Measurements from ENCODE around the gene KRT71. TPM values are rescaled to one million over a fixed set of nuclear protein-coding genes. Genes with fewer than 3 reads are reported as not detected.

The KRT71 gene
- total RNA-seq, 1 experiment from 2014 or later: not detected

DNA sequence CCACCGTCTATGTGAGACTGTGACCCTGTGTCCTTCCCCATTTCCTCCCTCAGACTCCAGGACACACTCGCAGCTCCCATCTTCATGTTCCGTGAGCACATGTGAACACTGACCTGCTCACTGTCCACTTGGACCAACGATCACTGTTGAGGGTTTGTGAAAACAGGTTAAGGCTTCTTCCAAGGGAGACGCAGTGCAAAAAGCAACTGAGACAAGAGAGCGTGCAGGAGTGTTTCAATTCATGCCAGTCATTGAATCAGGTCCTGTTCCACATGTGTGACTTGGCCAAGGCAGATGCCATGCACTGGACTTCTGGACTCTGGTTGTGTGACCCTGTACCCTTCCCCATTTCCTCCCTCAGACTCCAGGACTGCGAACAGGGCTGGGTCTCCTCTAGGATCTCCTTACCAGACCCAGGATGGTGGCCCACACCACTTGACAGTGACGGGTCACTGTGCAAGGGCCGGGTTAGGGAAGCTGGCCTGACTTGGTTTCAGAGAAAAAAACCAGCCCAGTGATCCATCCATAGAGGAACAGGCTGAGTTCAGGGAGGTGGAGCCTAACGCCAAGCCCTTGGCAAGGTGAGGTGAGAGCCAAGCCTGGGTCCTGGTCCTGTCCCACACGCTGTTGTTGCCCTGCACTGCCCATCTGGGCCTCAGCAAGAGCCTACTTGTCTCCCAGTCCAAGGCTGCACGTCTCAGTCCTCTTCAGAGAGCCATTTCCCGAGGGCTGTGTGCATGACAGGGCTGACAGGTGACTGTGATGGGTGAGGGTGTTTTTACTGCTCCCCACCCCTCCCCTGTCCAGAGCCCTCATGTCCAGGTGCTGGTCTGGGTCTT lies 27.1 kb downstream of the KRT71 start:
- Histone ChIP-seq H3K27me3 (ENCODE audit: insufficient read depth, low read depth) (no peaks in the 10 kb centered on the region), H2AFZ (no peak overlapping the region), H3K79me2 (ENCODE audit: low read depth) (no peaks in the 10 kb centered on the region), H4K20me1 (ENCODE audit: insufficient read depth) (no peaks in the 10 kb centered on the region), H3K4me3 (no peak overlapping the region), H3K4me2 (peak overlapping the region; percentile 9; the same call in 1 of the 2 replicates), H3F3A (ENCODE audit: insufficient read depth, low read depth) (peaks cover 22% of the 10 kb centered on the region), H3K4me1 (replicated peaks; ENCODE audit: insufficient read depth) (peaks cover 49% of the 10 kb centered on the region), H3K36me3 (ENCODE audit: low read depth) (no peaks in the 10 kb centered on the region), H3K9me2 (ENCODE audit: insufficient read depth) (no peaks in the 10 kb centered on the region), H3K9me3 (ENCODE audit: insufficient read depth, low read depth) (no peaks in the 10 kb centered on the region), H3K27ac (no peak overlapping the region)
- DNase-seq: no peak
- BruUV-seq (replicated peaks): no TSS peak
- ChIA-PET POLR2A (ENCODE audit: unreplicated experiment) (no interaction called here), CTCF (no interaction called here)
- intact Hi-C loops (cut with micrococcal nuclease; ENCODE audit: unreplicated experiment): loop anchor here (10.0 kb wide), 1 partner anchor 449 kb away; no protein-coding TSS in a partner anchor
- TF ChIP-seq CTCF (conservative IDR thresholded peaks at IDR 0.05) (no peak), EZH2 (IDR thresholded peaks at IDR 0.05; ENCODE audit: low read depth) (no peak)

DNA sequence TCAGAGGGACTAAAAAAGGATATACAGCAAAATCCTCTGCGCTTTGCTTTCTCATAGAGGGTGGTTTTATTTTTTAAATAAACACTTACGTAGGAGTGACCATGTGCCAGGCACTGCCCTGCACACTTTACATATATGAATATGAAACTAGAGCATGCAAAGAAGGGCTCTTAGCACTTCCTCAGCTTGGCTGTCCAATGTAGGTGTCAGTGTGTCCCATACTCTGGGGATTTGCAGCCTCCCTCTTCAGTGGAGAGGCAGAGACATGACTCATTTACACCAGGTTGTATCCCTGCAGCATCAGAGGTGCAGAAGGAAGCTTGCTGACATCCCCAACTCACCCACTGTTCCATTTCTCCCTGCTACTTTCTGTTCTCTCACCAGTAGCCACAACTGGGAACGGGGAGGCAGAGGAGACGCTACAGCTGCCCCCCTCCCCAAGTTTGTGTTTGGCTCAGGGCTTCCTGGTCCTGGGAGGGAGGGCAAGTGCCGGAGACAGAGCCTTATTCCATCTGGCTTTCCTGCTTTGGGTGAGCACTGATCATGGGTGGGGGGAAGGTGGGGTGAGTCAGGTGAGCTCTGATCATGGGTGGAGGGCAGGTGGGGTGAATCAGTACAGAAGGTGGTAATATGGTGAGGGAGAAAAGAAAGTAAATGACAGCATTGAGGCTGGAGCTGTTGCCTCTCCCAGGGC lies 27.9 kb downstream of the KRT71 start:
- peak in 1 of 2 experiments; percentile 50 for DNase-seq
- no peaks in the 10 kb centered on the region for H3K36me3 ChIP-seq (ENCODE audit: low read depth)
- peak overlapping the region; percentile 9 for H3K4me2 ChIP-seq
- H3K27ac ChIP-seq: no peak overlapping the region
- no peaks in the 10 kb centered on the region for H4K20me1 ChIP-seq (ENCODE audit: insufficient read depth)
- CTCF ChIA-PET: interaction anchor here (0.6 to 1.3 kb wide), 2 partner anchors 15 to 57 kb away, joined by 3 to 4 read pairs; no protein-coding TSS in a partner anchor
- POLR2A ChIA-PET (ENCODE audit: unreplicated experiment): interaction anchor here (0.6 to 0.7 kb wide), 2 partner anchors 123 to 559 kb away, joined by 3 to 5 read pairs; no protein-coding TSS in a partner anchor
- H3K79me2 ChIP-seq (ENCODE audit: low read depth): no peaks in the 10 kb centered on the region
- no peaks in the 10 kb centered on the region for H3K9me3 ChIP-seq (ENCODE audit: insufficient read depth, low read depth)
- H2AFZ ChIP-seq: no peak overlapping the region
- TF ChIP-seq CTCF (conservative IDR thresholded peaks at IDR 0.05) (no peak), EZH2 (IDR thresholded peaks at IDR 0.05; ENCODE audit: low read depth) (no peak)
- BruUV-seq (replicated peaks): no TSS peak
- no peaks in the 10 kb centered on the region for H3K27me3 ChIP-seq (ENCODE audit: insufficient read depth, low read depth)
- peaks cover 57% of the 10 kb centered on the region for H3K4me1 ChIP-seq (replicated peaks; ENCODE audit: insufficient read depth)
- no peaks in the 10 kb centered on the region for H3K9me2 ChIP-seq (ENCODE audit: insufficient read depth)
- intact Hi-C loops (cut with micrococcal nuclease; ENCODE audit: unreplicated experiment): loop anchor here (5.0 to 10.0 kb wide), 3 partner anchors 128 to 450 kb away; no protein-coding TSS in a partner anchor
- H3F3A ChIP-seq (ENCODE audit: insufficient read depth, low read depth): peaks cover 26% of the 10 kb centered on the region
- no peak overlapping the region for H3K4me3 ChIP-seq

DNA sequence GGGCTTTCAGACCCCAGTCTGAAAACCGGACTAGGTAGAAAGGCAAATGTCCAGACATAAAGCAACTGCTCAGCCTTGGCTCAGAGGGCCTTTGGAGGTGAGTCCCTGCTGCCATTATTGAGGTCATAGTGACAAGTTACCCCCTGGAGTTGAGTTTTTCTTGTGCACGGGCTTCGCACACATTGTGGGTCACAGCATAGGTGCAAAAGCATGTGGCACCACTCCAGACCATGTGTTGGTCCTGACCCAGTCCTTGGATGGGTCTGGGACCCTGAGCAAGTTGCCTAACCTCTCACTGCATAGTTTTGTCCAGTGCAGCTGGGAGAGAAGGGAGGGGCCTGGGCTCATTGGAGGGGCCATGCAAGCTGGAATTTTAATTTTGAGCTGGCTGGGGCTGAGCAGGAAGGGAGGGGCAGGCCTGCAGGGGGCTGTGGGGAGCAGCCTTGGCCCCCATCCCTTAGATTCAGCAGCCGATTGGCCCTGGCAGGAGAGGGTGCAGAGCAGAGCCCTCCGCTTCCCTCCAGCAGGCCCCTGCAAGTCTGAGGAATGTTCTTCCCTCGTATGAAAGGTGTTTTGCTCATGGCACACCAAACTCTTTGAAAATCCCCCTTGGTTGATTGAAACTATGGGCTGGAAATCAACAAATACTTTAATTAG lies 28.6 kb downstream of the KRT71 start:
- POLR2A ChIA-PET (ENCODE audit: unreplicated experiment): interaction anchor here (0.5 to 0.6 kb wide), 3 partner anchors 30 to 376 kb away, joined by 3 to 8 read pairs (median 4); no protein-coding TSS in a partner anchor
- no TSS peak for BruUV-seq (replicated peaks)
- Histone ChIP-seq H3K9me3 (ENCODE audit: insufficient read depth, low read depth) (no peaks in the 10 kb centered on the region), H3K27ac (0 out of 2 replicates have a peak overlapping the region, but pooled peaks have one; percentile 4), H3K4me1 (replicated peaks; ENCODE audit: insufficient read depth) (peaks cover 64% of the 10 kb centered on the region), H3K36me3 (ENCODE audit: low read depth) (no peaks in the 10 kb centered on the region), H3K4me3 (no peak overlapping the region), H4K20me1 (ENCODE audit: insufficient read depth) (no peaks in the 10 kb centered on the region), H2AFZ (no peak overlapping the region), H3K4me2 (peak overlapping the region; percentile 79), H3K27me3 (ENCODE audit: insufficient read depth, low read depth) (no peaks in the 10 kb centered on the region), H3K9me2 (ENCODE audit: insufficient read depth) (no peaks in the 10 kb centered on the region), H3F3A (ENCODE audit: insufficient read depth, low read depth) (peaks cover 26% of the 10 kb centered on the region), H3K79me2 (ENCODE audit: low read depth) (no peaks in the 10 kb centered on the region)
- CTCF ChIA-PET: interaction anchor here (0.6 to 1.3 kb wide), 3 partner anchors 14 to 83 kb away, joined by 3 to 4 read pairs (median 3); no protein-coding TSS in a partner anchor
- TF ChIP-seq CTCF (conservative IDR thresholded peaks at IDR 0.05) (no peak), EZH2 (IDR thresholded peaks at IDR 0.05; ENCODE audit: low read depth) (no peak)
- no peak for DNase-seq
- intact Hi-C loops (cut with micrococcal nuclease; ENCODE audit: unreplicated experiment): loop anchor here (5.0 to 10.0 kb wide), 3 partner anchors 127 to 450 kb away; no protein-coding TSS in a partner anchor
